Hepatocyte (in vitro differentiated cells): Measurements from ENCODE around the gene CXCR1.

Experiments
- EZH2 ChIP-seq: fragments of 200-600 bp; sonication (generic); IDR thresholded peaks from 2 replicates; pipeline ENCODE4 v1.6.1; 2016; ENCODE audit warnings: antibody characterized with exemption, mild to moderate bottlenecking, borderline replicate concordance
- EZH2phosphoT487 ChIP-seq: fragments of 200-600 bp; sonication (generic); IDR thresholded peaks from one replicate; pipeline ENCODE4 v1.6.1; 2018; ENCODE audit warnings: antibody characterized with exemption, mild to moderate bottlenecking, low read depth, moderate library complexity; ENCODE audit not compliant: unreplicated experiment, severe bottlenecking
- TF ChIP-seq, protein P1 (sequence below): fragments of 200-600 bp; sonication (generic); IDR thresholded peaks from 2 replicates; pipeline ENCODE4 v1.5.1; 2016; ENCODE audit warnings: antibody characterized with exemption, mild to moderate bottlenecking; ENCODE audit not compliant: poor library complexity

DNA sequence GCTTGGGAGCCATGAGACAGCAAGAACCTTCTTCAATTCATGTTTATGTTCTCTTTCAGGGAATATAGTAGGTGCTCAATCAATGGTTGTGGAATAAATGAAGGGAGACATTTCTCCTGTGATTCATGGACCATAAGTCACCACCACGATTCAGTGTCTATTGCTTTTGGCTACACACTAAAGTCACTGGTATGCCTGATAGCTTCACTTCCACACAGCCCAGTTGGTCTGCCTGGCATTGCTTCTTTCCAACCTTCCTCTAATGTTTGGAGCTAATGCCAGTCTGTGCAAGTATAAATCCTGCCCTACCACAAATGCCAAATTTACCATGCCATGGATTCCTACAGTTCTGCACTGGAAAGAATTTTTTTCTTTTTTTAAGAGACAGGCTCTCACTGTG lies 1.3 kb upstream of the CXCR1 start:
- TF ChIP-seq, protein P1, sequence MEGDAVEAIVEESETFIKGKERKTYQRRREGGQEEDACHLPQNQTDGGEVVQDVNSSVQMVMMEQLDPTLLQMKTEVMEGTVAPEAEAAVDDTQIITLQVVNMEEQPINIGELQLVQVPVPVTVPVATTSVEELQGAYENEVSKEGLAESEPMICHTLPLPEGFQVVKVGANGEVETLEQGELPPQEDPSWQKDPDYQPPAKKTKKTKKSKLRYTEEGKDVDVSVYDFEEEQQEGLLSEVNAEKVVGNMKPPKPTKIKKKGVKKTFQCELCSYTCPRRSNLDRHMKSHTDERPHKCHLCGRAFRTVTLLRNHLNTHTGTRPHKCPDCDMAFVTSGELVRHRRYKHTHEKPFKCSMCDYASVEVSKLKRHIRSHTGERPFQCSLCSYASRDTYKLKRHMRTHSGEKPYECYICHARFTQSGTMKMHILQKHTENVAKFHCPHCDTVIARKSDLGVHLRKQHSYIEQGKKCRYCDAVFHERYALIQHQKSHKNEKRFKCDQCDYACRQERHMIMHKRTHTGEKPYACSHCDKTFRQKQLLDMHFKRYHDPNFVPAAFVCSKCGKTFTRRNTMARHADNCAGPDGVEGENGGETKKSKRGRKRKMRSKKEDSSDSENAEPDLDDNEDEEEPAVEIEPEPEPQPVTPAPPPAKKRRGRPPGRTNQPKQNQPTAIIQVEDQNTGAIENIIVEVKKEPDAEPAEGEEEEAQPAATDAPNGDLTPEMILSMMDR, result no peak
- TF ChIP-seq EZH2phosphoT487, result no peak
- no peak for TF ChIP-seq EZH2
